AG04449 (cell line): ENCODE results near the gene SDK2.

ENCODE experiments used
- CTCF ChIA-PET: fragments of 350-600 bp; formaldehyde crosslinking; extraction: SDS; loops from one replicate; lab custom pipeline; 2021; ENCODE audit warnings: antibody characterized with exemption; lab: Yijun Ruan, JAX
- POLR2A ChIA-PET: fragments of 400-600, 350-600 bp; formaldehyde crosslinking; extraction: SDS; loops from one replicate; lab custom pipeline; 2020; ENCODE audit warnings: antibody characterized with exemption, inconsistent platforms; lab: Yijun Ruan, JAX
- DNase-seq: peaks from one replicate; pipeline ENCODE4 v3.0.0-alpha.2; 2010; ENCODE audit warnings: low read depth, low spot score
- H3K4me3 ChIP-seq: 2 replicates; pipeline ENCODE4 v1.5.1; 2011; ENCODE audit warnings: low read depth, mild to moderate bottlenecking, control low read depth, low read length
- TF ChIP-seq, protein P1 (sequence below): IDR thresholded peaks from one replicate; pipeline ENCODE4 v1.5.1; 2011; ENCODE audit warnings: mild to moderate bottlenecking, moderate library complexity, low read length, control low read depth, inconsistent platforms; ENCODE audit not compliant: insufficient read depth; ENCODE audit errors: missing control alignments

Gene SDK2

DNA sequence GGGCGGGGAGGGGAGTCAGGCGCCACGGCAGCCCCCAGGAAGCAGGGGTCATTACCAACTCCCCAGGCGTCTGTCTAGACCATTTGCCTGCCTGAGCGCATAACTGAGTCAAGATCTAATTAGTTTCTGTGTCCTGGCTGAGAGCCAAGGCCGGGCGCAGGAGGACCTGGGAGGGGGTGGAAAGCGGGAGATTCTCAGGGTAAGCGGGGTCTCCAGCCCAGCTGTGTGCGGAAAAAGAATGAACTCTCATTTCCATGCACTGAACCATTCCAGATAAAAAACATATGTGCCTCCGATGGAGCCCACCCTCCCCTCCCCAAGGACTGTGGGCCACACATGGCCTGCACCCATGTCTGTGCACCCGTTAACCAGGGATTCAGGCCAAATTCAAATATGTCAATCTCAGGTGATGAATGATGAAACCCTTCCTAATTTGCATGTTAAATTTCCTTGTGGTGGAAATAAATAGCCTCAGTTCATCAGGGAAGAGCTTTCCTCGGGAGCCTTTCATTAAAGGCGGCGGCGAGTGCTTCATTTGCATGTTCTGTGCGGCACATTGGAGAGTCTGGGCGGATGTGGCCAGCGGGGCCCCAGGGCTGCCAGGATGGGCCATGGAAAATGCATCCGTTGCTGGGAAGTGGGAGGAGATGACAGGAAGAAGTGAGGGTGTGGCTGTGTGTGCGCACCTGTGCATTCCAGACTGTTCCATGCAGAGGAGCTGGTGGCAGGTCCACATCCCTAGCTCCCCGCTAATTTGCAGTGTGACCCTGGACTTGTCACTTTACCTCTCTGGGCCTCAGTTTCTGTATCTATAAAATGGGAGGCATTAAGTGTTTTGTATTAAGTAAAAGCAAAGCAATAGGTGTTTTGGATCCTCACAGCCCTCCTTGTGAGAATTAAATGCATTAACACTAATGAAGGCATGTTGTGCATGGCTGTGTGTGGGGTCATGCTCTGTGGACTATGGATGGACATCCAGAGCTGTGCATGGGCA is 151.1 kb downstream of the SDK2 start:
- DNase-seq = no peak
- TF ChIP-seq, protein P1, sequence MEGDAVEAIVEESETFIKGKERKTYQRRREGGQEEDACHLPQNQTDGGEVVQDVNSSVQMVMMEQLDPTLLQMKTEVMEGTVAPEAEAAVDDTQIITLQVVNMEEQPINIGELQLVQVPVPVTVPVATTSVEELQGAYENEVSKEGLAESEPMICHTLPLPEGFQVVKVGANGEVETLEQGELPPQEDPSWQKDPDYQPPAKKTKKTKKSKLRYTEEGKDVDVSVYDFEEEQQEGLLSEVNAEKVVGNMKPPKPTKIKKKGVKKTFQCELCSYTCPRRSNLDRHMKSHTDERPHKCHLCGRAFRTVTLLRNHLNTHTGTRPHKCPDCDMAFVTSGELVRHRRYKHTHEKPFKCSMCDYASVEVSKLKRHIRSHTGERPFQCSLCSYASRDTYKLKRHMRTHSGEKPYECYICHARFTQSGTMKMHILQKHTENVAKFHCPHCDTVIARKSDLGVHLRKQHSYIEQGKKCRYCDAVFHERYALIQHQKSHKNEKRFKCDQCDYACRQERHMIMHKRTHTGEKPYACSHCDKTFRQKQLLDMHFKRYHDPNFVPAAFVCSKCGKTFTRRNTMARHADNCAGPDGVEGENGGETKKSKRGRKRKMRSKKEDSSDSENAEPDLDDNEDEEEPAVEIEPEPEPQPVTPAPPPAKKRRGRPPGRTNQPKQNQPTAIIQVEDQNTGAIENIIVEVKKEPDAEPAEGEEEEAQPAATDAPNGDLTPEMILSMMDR = no peak
- POLR2A ChIA-PET = no interaction called here
- H3K4me3 ChIP-seq = no peak overlapping the region
- CTCF ChIA-PET = no interaction called here

GRCh38 chr17:73492125-73492820 is 152.0 kb downstream of the SDK2 start:
- TF ChIP-seq, protein P1 = no peak
- no peak for DNase-seq
- ChIA-PET CTCF (no interaction called here), POLR2A (no interaction called here)
- H3K4me3 ChIP-seq = no peak overlapping the region

- no peak overlapping the region for H3K4me3 ChIP-seq
- CTCF ChIA-PET = no interaction called here
- TF ChIP-seq, protein P1 = no peak
- POLR2A ChIA-PET = no interaction called here
- DNase-seq = no peak
Observed at GRCh38 chr17:73491648-73492047, 152.6 kb downstream of the SDK2 start.

GRCh38 chr17:73490851-73491250 is 153.4 kb downstream of the SDK2 start:
- CTCF ChIA-PET = no interaction called here
- TF ChIP-seq, protein P1 = no peak
- POLR2A ChIA-PET = interaction anchor here (0.6 kb wide), 1 partner anchor 725 kb away, joined by 3 read pairs; no protein-coding TSS in a partner anchor
- H3K4me3 ChIP-seq = no peak overlapping the region
- DNase-seq = no peak

GRCh38 chr17:73489991-73490390 is 154.3 kb downstream of the SDK2 start:
- DNase-seq = no peak
- no peak overlapping the region for H3K4me3 ChIP-seq
- CTCF ChIA-PET = interaction anchor here (1.0 kb wide), 1 partner anchor 234 kb away, joined by 3 read pairs; no protein-coding TSS in a partner anchor
- TF ChIP-seq, protein P1 = no peak
- POLR2A ChIA-PET = no interaction called here

GRCh38 chr17:73489333-73489732 is 154.9 kb downstream of the SDK2 start:
- CTCF ChIA-PET = interaction anchor here (1.0 kb wide), 1 partner anchor 233 kb away, joined by 3 read pairs; no protein-coding TSS in a partner anchor

More at GRCh38 chr17:73489333-73489732, 154.9 kb downstream of the SDK2 start:
- H3K4me3 ChIP-seq = no peak overlapping the region
- DNase-seq = no peak
- TF ChIP-seq, protein P1 = no peak
- POLR2A ChIA-PET = no interaction called here
